Esophagus squamous epithelium (tissue), 5 donors: ENCODE results near the gene KNOP1. TPM values are rescaled to one million over a fixed set of nuclear protein-coding genes. Genes with fewer than 3 reads are reported as not detected.

Experiments used
- DNase-seq: peaks from one replicate; lab custom pipeline; 2025; lab: John Stamatoyannopoulos, UW
- H3K27ac ChIP-seq, 4 donors: fragments of 200-600 bp; sonication (generic); one replicate each; pipeline ENCODE4 v1.5.1; 2016 to 2019; ENCODE audit warnings: mild to moderate bottlenecking in 1 of 4
- H3K27me3 ChIP-seq, 4 donors: fragments of 200-600 bp; sonication (generic); 1 replicate in 3 of 4; 2 replicates in 1 of 4; pipeline versions ENCODE4 v1.5.1 to v1.6.0; 2017 to 2021; ENCODE audit warnings: antibody characterized with exemption in 1 of 4
- H3K36me3 ChIP-seq, 3 donors: fragments of 200-600 bp; sonication (generic); one replicate each; pipeline ENCODE4 v1.5.1; 2016 to 2019
- H3K4me1 ChIP-seq, 3 donors: fragments of 200-600 bp; sonication (generic); one replicate each; pipeline ENCODE4 v1.5.1; 2017 to 2019
- H3K4me3 ChIP-seq, 4 donors: fragments of 200-600 bp; sonication (generic); 1 replicate in 3 of 4; 2 replicates in 1 of 4; pipeline ENCODE4 v1.5.1; 2016 to 2019; ENCODE audit warnings: mild to moderate bottlenecking in 2 of 4, moderate library complexity in 1 of 4
- H3K9me3 ChIP-seq, 3 donors: fragments of 200-600 bp; sonication (generic); one replicate each; pipeline ENCODE4 v1.5.1; 2016 to 2019
- CTCF ChIP-seq, 6 experiments: fragments of 450-650 bp in 4 of 6; fragments of 200-600 bp in 2 of 6; sonication (generic) in 2 of 6; IDR thresholded peaks; one replicate each; pipeline ENCODE4 v1.5.1; 2016 to 2019; ENCODE audit warnings: antibody characterized with exemption in 6 of 6, mild to moderate bottlenecking in 4 of 6, moderate library complexity in 4 of 6
- POLR2A ChIP-seq, 4 donors: fragments of 450-650 bp; IDR thresholded peaks; one replicate each; pipeline ENCODE4 v1.6.1; 2017; ENCODE audit warnings: antibody characterized with exemption in 4 of 4, mild to moderate bottlenecking in 4 of 4, moderate library complexity in 3 of 4
- WGBS, 2 donors: methylation state at CpG; one replicate each; pipeline ENCODE4 v1.1.5; 2018; 5-methylcytosine and 5-hydroxymethylcytosine counted together
- intact Hi-C: fragments of 100-400 bp; cut with DNase I; formaldehyde crosslinking; loops from one replicate; pipeline ENCODE4 v1.15.0; 2022
- total RNA-seq, 4 donors: library from RNA; depleted of rRNA; stranded (reverse); fragments of >200 nt; gene quantifications; one replicate each; pipeline ENCODE4 v1.1.0, GENCODE V29; 2016
- donor health status: DM: yes; HTN: yes; CAD: no.

The KNOP1 gene
- total RNA-seq, 4 donors from 2014 or later, result 9.0 to 14.3 (median 11.7) TPM

- peak overlapping the region; percentile 23 to 80 (median 79) for H3K27ac ChIP-seq
- 0 to 15% methylated on average over 1 to 9 of the region's 10 CpGs for WGBS, 2 donors
- peak; percentile 4 for DNase-seq
- H3K9me3 ChIP-seq, result no peaks in the 10 kb centered on the region
- H3K4me1 ChIP-seq, result peaks cover 50 to 61% (median 57%) of the 10 kb centered on the region in 3 donors
- TF ChIP-seq CTCF (IDR thresholded peaks at IDR 0.05) (no peak), POLR2A (IDR thresholded peaks at IDR 0.05) (no peak)
- no peak overlapping the region for H3K4me3 ChIP-seq
- no peaks in the 10 kb centered on the region for H3K27me3 ChIP-seq
- H3K36me3 ChIP-seq, result peaks cover 0 to 39% (median 4%) of the 10 kb centered on the region in 3 donors
- intact Hi-C loops, result no loop called here
Observed at GRCh38 chr16:19696328-19696727, 21.7 kb downstream of the KNOP1 start.

- no peak for DNase-seq
- Histone ChIP-seq H3K36me3 (peaks cover 0 to 45% (median 4%) of the 10 kb centered on the region in 3 donors), H3K27ac (peak overlapping the region in 2 of 4 donors; percentile 78 to 80), H3K9me3 (no peaks in the 10 kb centered on the region), H3K4me3 (no peak overlapping the region), H3K4me1 (peaks cover 42 to 60% (median 48%) of the 10 kb centered on the region in 3 donors), H3K27me3 (no peaks in the 10 kb centered on the region)
- intact Hi-C loops, result no loop called here
- no peak for TF ChIP-seq CTCF (IDR thresholded peaks at IDR 0.05)
- TF ChIP-seq POLR2A (IDR thresholded peaks at IDR 0.05), result no peak
- 89 to 93% methylated on average over 8 of the region's 8 CpGs for WGBS, 2 donors
Observed at GRCh38 chr16:19694989-19695388, 23.0 kb downstream of the KNOP1 start.

GRCh38 chr16:19691161-19691711 is 26.8 kb downstream of the KNOP1 start:
- peaks cover 0 to 65% (median 4%) of the 10 kb centered on the region in 3 donors for H3K36me3 ChIP-seq
- peaks cover 6 to 34% (median 13%) of the 10 kb centered on the region in 3 donors for H3K4me1 ChIP-seq
- intact Hi-C loops, result no loop called here
- H3K27ac ChIP-seq, result peak overlapping the region; percentile 7 to 64 (median 20)
- no peaks in the 10 kb centered on the region for H3K27me3 ChIP-seq
- 74 to 89% methylated on average over 3 to 6 of the region's 14 CpGs for WGBS, 2 donors
- H3K4me3 ChIP-seq, result no peak overlapping the region
- no peaks in the 10 kb centered on the region for H3K9me3 ChIP-seq
- DNase-seq, result no peak
- TF ChIP-seq CTCF (IDR thresholded peaks at IDR 0.05) (no peak), POLR2A (IDR thresholded peaks at IDR 0.05) (no peak)

- Histone ChIP-seq H3K4me1 (peaks cover 0 to 24% (median 8%) of the 10 kb centered on the region in 3 donors), H3K27me3 (no peaks in the 10 kb centered on the region), H3K4me3 (no peak overlapping the region), H3K36me3 (peaks cover 3 to 75% (median 4%) of the 10 kb centered on the region in 3 donors), H3K9me3 (no peaks in the 10 kb centered on the region), H3K27ac (peak overlapping the region; percentile 9 to 64 (median 37))
- WGBS, 2 donors, result 56 to 74% methylated on average over 4 of the region's 4 CpGs
- no peak for DNase-seq
- TF ChIP-seq CTCF (IDR thresholded peaks at IDR 0.05) (no peak), POLR2A (IDR thresholded peaks at IDR 0.05) (no peak)
- intact Hi-C loops, result no loop called here
Observed at GRCh38 chr16:19690196-19690595, 27.8 kb downstream of the KNOP1 start.

GRCh38 chr16:19689342-19689741 is 28.7 kb downstream of the KNOP1 start:
- no peak for DNase-seq
- intact Hi-C loops, result no loop called here
- H3K27ac ChIP-seq, result peak overlapping the region in 2 of 4 donors; percentile 31 to 43
- H3K4me3 ChIP-seq, result no peak overlapping the region
- peaks cover 4 to 81% (median 6%) of the 10 kb centered on the region in 3 donors for H3K36me3 ChIP-seq
- H3K4me1 ChIP-seq, result peaks cover 0 to 24% (median 8%) of the 10 kb centered on the region in 3 donors
- H3K9me3 ChIP-seq, result no peaks in the 10 kb centered on the region
- TF ChIP-seq POLR2A (IDR thresholded peaks at IDR 0.05), result no peak
- TF ChIP-seq CTCF (IDR thresholded peaks at IDR 0.05), result no peak
- WGBS, 2 donors, result 81 to 94% methylated on average over 1 to 5 of the region's 5 CpGs
- H3K27me3 ChIP-seq, result no peaks in the 10 kb centered on the region
